HG03469 (cell line): ENCODE results near the gene CD300C.
"Not testable (repeated sequence)": the region's sequence is repeated elsewhere in the genome, so short reads cannot be mapped to it uniquely, and the experiment has no call there.

Source experiments
- ATAC-seq: cut with Tn5 transposase; IDR thresholded peaks from one replicate; pipeline ENCODE4 v1.9.1; 2021; ENCODE audit warnings: mild to moderate bottlenecking, moderate library complexity, moderate number of reproducible peaks; ENCODE audit not compliant: unreplicated experiment

Gene CD300C

GRCh38 chr17:74514632-74515334, 31.1 kb downstream of the CD300C start:
- no peak for ATAC-seq

- no peak for ATAC-seq
Measured at GRCh38 chr17:74513987-74514631, 31.8 kb downstream of the CD300C start.

GRCh38 chr17:74512624-74513091, 33.3 kb downstream of the CD300C start:
- no peak for ATAC-seq

GRCh38 chr17:74512036-74512435, 33.9 kb downstream of the CD300C start:
- ATAC-seq = no peak

- ATAC-seq = no peak
Measured at GRCh38 chr17:74508156-74508555, 37.8 kb downstream of the CD300C start.

- not testable (repeated sequence) for ATAC-seq
Measured at GRCh38 chr17:74503949-74504348, 42.0 kb downstream of the CD300C start.

- ATAC-seq = no peak
Measured at GRCh38 chr17:74502861-74503260, 43.1 kb downstream of the CD300C start.

GRCh38 chr17:74499992-74500391, 45.9 kb downstream of the CD300C start:
- no peak for ATAC-seq

GRCh38 chr17:74497471-74497870, 48.4 kb downstream of the CD300C start:
- no peak for ATAC-seq

- no peak for ATAC-seq
Measured at GRCh38 chr17:74493331-74493833, 52.5 kb downstream of the CD300C start.

- ATAC-seq = no peak
Measured at GRCh38 chr17:74491626-74492025, 54.3 kb downstream of the CD300C start.
